IPS DF 4.7 (cell line): ENCODE measurements around the gene SRF.

ENCODE experiments used
- DNase-seq: peaks from one replicate; pipeline ENCODE4 v3.0.0-alpha.2; 2013; ENCODE audit warnings: low spot score; ENCODE audit errors: extremely low read depth

SRF gene

GRCh38 chr6:43183441-43183840, 12.4 kb downstream of the SRF start:
- DNase-seq, result no peak

GRCh38 chr6:43184268-43184985, 13.4 kb downstream of the SRF start:
- no peak for DNase-seq

GRCh38 chr6:43185391-43185985, 14.4 kb downstream of the SRF start:
- DNase-seq, result no peak

- DNase-seq, result no peak
Observed at GRCh38 chr6:43186019-43186418, 14.9 kb downstream of the SRF start.

- no peak for DNase-seq
Observed at GRCh38 chr6:43186706-43187105, 15.6 kb downstream of the SRF start.

- DNase-seq, result no peak
Observed at GRCh38 chr6:43187821-43188220, 16.8 kb downstream of the SRF start.

GRCh38 chr6:43188426-43188825, 17.4 kb downstream of the SRF start:
- DNase-seq, result no peak

GRCh38 chr6:43189776-43190304, 18.8 kb downstream of the SRF start:
- no peak for DNase-seq

- DNase-seq, result no peak
Observed at GRCh38 chr6:43192911-43193310, 21.8 kb downstream of the SRF start.

- no peak for DNase-seq
Observed at GRCh38 chr6:43193929-43194328, 22.9 kb downstream of the SRF start.

GRCh38 chr6:43196337-43196736, 25.3 kb downstream of the SRF start:
- no peak for DNase-seq

- no peak for DNase-seq
Observed at GRCh38 chr6:43199912-43200311, 28.8 kb downstream of the SRF start.

- DNase-seq, result no peak
Observed at GRCh38 chr6:43200541-43200940, 29.5 kb downstream of the SRF start.

- DNase-seq, result no peak
Observed at GRCh38 chr6:43202451-43202850, 31.4 kb downstream of the SRF start.

- DNase-seq, result no peak
Observed at GRCh38 chr6:43203029-43203717, 32.1 kb downstream of the SRF start.

GRCh38 chr6:43203718-43204095, 32.6 kb downstream of the SRF start:
- DNase-seq, result no peak

- DNase-seq, result no peak
Observed at GRCh38 chr6:43204271-43205105, 33.4 kb downstream of the SRF start.

GRCh38 chr6:43205849-43206248, 34.8 kb downstream of the SRF start:
- DNase-seq, result no peak

GRCh38 chr6:43207286-43207685, 36.2 kb downstream of the SRF start:
- no peak for DNase-seq

- DNase-seq, result no peak
Observed at GRCh38 chr6:43211955-43212354, 40.9 kb downstream of the SRF start.

GRCh38 chr6:43213431-43213830, 42.4 kb downstream of the SRF start:
- DNase-seq, result no peak

- no peak for DNase-seq
Observed at GRCh38 chr6:43215066-43215465, 44.0 kb downstream of the SRF start.
